ENCODE data around the gene DNAJB8.

DNA sequence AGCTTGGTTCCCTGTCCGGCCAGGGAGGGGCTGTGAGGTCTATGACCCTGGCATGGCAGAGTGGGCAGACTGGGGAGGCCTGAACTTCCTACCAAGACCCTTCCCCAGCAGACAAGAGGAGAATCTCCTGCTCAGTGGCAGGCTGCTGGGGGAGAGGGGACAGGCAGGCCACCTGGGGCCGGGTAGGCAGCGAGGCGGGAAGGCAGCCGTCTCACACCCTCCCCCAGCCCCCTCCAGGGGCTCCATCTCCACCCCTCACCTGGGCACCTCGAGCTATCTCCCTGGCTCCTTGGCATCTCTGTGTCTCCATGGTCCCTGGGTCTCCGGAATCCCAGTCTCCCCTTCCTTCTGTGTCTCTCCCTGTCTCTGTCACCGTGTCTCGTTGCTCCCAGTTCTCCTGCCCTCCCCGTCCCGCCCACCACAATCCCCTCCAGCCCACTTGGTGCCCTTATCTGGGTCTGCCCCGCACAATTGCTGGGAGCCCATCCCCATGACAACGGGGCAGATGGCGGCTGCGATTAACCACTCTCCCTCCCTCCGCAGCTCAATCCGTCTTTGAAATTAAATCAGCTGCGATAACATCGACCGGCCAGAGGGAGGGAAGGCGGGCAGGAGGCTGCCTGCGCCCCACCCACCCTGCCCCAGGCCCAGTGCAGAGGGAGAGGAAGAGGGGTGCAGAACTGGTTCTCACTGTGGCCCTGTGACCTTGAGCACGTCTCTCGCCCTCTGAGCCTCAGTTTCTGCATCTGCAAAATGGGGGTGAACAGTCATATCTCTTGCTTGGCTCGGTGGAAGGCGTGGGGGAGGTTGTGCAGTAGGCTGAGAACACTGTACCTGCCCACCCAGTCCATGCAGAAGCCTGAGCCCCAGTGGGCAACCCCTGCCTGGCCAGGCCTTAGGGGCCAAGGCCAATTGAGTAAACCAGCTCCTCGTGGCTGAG lies 9.6 kb downstream of the DNAJB8 start:
- TF ChIP-seq PCBP1 (IDR thresholded peaks at IDR 0.05; ENCODE audit: low read depth, low read length, poor library complexity, severe bottlenecking): no peak
- TF ChIP-seq, protein P1, sequence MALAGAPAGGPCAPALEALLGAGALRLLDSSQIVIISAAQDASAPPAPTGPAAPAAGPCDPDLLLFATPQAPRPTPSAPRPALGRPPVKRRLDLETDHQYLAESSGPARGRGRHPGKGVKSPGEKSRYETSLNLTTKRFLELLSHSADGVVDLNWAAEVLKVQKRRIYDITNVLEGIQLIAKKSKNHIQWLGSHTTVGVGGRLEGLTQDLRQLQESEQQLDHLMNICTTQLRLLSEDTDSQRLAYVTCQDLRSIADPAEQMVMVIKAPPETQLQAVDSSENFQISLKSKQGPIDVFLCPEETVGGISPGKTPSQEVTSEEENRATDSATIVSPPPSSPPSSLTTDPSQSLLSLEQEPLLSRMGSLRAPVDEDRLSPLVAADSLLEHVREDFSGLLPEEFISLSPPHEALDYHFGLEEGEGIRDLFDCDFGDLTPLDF (CRISPR knock-in tag; IDR thresholded peaks at IDR 0.05): no peak

Data from K562 (cell line).